ENCODE results near the gene NFXL1. TPM values are rescaled to one million over a fixed set of nuclear protein-coding genes. Genes with fewer than 3 reads are reported as not detected.

NFXL1 gene
- total and polyA plus RNA-seq, 4 donors = 6.0 to 16.7 (median 11.0) TPM

DNA sequence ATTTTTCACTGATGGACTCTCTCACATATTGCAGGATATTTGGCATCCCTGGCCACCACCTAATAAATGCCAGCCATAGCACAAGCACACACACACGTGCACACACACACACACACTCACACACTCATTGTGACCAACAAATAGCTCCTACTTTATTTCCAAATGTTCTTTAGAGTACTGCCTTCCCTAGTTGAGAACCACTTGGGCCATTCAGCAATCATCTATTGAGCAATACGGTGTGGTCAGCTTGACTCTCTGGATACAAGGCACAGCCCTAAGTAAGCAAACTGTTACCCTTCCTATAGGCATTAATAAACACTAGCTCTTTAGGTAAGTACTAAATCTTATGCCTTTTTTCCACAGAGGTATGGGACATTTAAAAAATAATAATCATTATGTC lies 97.6 kb downstream of the NFXL1 start:
- intact Hi-C loops (cut with DNase I) = no loop called here
- DNase-seq (no peak), ATAC-seq (ENCODE audit: low FRiP score) (no peak)
- Histone ChIP-seq H3K27ac (ENCODE audit: low read depth in 1 of 2, low read length in 2 of 2) (no peak overlapping the region), H3K9me3 (ENCODE audit: control insufficient read depth, low read length) (no peaks in the 10 kb centered on the region), H3K36me3 (ENCODE audit: control insufficient read depth in 1 of 2, insufficient read depth in 2 of 2, low read length in 1 of 2) (no peaks in the 10 kb centered on the region), H3K4me3 (ENCODE audit: low read length in 2 of 2) (no peak overlapping the region), H3K27me3 (ENCODE audit: control insufficient read depth in 1 of 2, insufficient read depth in 2 of 2, low read length in 1 of 2) (no peaks in the 10 kb centered on the region), H3K4me1 (ENCODE audit: control insufficient read depth in 1 of 2, insufficient read depth in 2 of 2, low read length in 2 of 2) (no peaks in the 10 kb centered on the region)
- WGBS, 2 donors = 87 to 89% methylated on average over 2 of the region's 2 CpGs

DNA sequence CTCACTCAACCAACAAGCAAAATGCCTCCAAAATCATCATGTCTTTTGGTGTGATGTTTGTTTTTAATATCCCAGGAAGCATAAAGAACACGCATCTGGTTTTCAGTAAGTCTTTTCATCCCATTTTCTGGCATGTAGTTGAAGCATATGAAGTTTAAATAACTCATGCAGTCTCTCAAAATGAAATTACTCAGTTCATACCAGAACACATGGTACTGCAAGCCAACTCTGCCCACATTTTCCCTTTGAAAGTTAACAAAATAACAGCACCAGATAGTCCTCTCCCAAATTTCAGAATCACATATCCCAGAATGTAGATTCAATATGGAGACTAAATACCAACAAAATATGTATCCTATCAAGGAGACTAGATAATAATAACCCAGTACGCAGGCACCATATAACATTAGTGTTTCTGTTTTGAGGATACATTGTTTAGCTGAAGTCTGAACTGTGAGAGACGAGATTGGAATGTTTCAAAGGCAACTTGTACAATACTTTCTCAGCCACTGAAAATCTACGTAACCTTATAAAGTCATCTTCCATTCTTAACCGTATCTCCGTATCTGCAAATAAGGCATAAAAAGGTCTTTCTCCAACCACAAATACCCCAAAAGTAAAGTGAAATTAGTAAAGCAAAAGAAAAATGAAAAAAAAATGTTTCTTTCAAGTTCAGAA lies 99.6 kb downstream of the NFXL1 start:
- 49 to 50% methylated on average over 6 of the region's 6 CpGs for WGBS, 2 donors
- H3K4me1 ChIP-seq (ENCODE audit: control insufficient read depth in 1 of 2, insufficient read depth in 2 of 2, low read length in 2 of 2) = no peaks in the 10 kb centered on the region
- no peak overlapping the region for H3K4me3 ChIP-seq (ENCODE audit: low read length in 2 of 2)
- ATAC-seq (ENCODE audit: low FRiP score) (no peak), DNase-seq (no peak)
- H3K9me3 ChIP-seq (ENCODE audit: control insufficient read depth, low read length) = no peaks in the 10 kb centered on the region
- no peak overlapping the region for H3K27ac ChIP-seq (ENCODE audit: low read depth in 1 of 2, low read length in 2 of 2)
- intact Hi-C loops (cut with DNase I) = no loop called here
- no peaks in the 10 kb centered on the region for H3K27me3 ChIP-seq (ENCODE audit: control insufficient read depth in 1 of 2, insufficient read depth in 2 of 2, low read length in 1 of 2)
- no peaks in the 10 kb centered on the region for H3K36me3 ChIP-seq (ENCODE audit: control insufficient read depth in 1 of 2, insufficient read depth in 2 of 2, low read length in 1 of 2)

DNA sequence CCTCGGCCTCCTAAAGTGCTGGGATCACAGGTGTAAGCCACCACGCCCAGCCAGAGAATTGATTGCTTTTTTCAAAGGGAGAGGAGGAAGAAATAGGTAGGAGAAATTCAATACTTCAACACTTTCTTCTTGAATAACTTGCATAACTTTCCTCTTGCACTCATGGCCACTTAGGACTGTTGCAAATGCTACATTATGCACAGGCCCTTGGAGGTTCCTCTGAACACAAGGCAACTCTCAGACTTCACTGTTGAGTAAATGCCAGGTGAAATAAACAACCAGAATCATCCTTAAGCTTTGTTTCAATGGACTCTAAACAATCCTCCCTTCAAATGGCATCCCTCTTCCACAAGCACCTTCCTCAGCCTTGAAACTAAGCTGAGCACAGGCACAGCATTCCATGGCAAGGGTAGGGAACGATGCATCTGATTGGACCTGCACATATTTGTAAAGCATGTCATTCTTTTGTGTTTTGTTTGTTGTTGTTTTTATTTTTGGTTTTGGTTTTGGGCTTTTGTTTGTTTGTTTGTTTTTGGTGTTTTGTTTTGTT lies 104.7 kb downstream of the NFXL1 start:
- H3K36me3 ChIP-seq (ENCODE audit: control insufficient read depth in 1 of 2, insufficient read depth in 2 of 2, low read length in 1 of 2) = no peaks in the 10 kb centered on the region
- no peaks in the 10 kb centered on the region for H3K9me3 ChIP-seq (ENCODE audit: control insufficient read depth, low read length)
- H3K27me3 ChIP-seq (ENCODE audit: control insufficient read depth in 1 of 2, insufficient read depth in 2 of 2, low read length in 1 of 2) = no peaks in the 10 kb centered on the region
- no peak for DNase-seq
- WGBS, 2 donors = 87 to 90% methylated on average over 3 of the region's 3 CpGs
- H3K27ac ChIP-seq (ENCODE audit: low read depth in 1 of 2, low read length in 2 of 2) = no peak overlapping the region
- ATAC-seq (ENCODE audit: low FRiP score) = no peak
- no peaks in the 10 kb centered on the region for H3K4me1 ChIP-seq (ENCODE audit: control insufficient read depth in 1 of 2, insufficient read depth in 2 of 2, low read length in 2 of 2)
- no peak overlapping the region for H3K4me3 ChIP-seq (ENCODE audit: low read length in 2 of 2)
- intact Hi-C loops (cut with DNase I) = no loop called here

DNA sequence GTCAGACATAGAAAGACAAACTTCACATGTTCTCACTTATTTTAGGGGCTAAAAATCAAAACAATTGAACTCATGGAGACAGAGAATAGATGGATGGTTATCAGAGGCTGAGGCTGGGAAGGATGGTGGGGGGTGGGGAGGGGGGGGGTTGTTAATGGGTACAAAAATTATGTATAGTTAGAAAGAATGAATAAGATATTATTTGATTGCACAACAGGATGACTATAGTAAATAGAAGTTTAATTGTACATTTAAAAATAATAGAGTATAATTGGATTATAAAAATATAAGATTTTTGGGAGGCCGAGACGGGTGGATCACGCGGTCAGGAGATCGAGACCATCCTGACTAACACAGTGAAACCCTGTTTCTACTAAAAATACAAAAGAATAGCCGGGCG lies 109.8 kb downstream of the NFXL1 start:
- DNase-seq = no peak
- intact Hi-C loops (cut with DNase I) = no loop called here
- 97% methylated on average over 7 of the region's 7 CpGs for WGBS, 2 donors

DNA sequence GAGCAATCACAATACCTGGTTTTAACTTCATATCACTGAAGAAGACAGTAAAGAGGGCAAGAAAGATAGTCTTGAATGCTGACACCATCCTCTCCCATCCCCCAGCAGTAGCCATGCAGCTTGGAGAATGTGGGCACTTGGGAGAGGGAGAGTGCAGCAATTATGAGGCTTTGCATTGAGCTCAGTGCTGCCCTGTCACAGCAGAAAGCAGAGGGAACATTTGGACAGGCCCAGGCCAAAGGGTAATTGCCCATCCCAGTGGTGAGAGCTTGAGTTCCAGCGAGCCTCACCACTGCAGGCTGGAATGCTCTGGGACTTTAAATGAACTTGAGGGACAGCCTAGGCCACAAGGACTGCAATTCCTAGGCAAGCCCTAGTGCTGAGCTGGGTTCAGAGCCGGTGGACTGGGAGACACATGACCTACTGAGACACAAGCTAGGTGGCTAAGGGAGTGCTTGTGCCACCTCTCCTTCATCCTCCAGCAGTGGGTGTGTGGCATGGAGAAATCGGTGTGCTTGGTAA lies 112.8 kb downstream of the NFXL1 start:
- Histone ChIP-seq H3K4me1 (ENCODE audit: control insufficient read depth in 1 of 2, insufficient read depth in 2 of 2, low read length in 2 of 2) (no peaks in the 10 kb centered on the region), H3K36me3 (ENCODE audit: control insufficient read depth in 1 of 2, insufficient read depth in 2 of 2, low read length in 1 of 2) (no peaks in the 10 kb centered on the region), H3K27me3 (ENCODE audit: control insufficient read depth in 1 of 2, insufficient read depth in 2 of 2, low read length in 1 of 2) (no peaks in the 10 kb centered on the region), H3K27ac (ENCODE audit: low read depth in 1 of 2, low read length in 2 of 2) (no peak overlapping the region), H3K9me3 (ENCODE audit: control insufficient read depth, low read length) (no peaks in the 10 kb centered on the region), H3K4me3 (ENCODE audit: low read length in 2 of 2) (no peak overlapping the region)
- WGBS, 2 donors = 76 to 79% methylated on average over 3 of the region's 3 CpGs
- ATAC-seq (ENCODE audit: low FRiP score) (no peak), DNase-seq (no peak)
- intact Hi-C loops (cut with DNase I) = no loop called here

More for the DNA sequence above, 109.8 kb downstream of the NFXL1 start:
- Histone ChIP-seq H3K4me3 (ENCODE audit: low read length in 2 of 2) (no peak overlapping the region), H3K4me1 (ENCODE audit: control insufficient read depth in 1 of 2, insufficient read depth in 2 of 2, low read length in 2 of 2) (no peaks in the 10 kb centered on the region), H3K27me3 (ENCODE audit: control insufficient read depth in 1 of 2, insufficient read depth in 2 of 2, low read length in 1 of 2) (no peaks in the 10 kb centered on the region), H3K27ac (ENCODE audit: low read depth in 1 of 2, low read length in 2 of 2) (no peak overlapping the region), H3K9me3 (ENCODE audit: control insufficient read depth, low read length) (no peaks in the 10 kb centered on the region), H3K36me3 (ENCODE audit: control insufficient read depth in 1 of 2, insufficient read depth in 2 of 2, low read length in 1 of 2) (no peaks in the 10 kb centered on the region)
- ATAC-seq (ENCODE audit: low FRiP score) = no peak

DNA sequence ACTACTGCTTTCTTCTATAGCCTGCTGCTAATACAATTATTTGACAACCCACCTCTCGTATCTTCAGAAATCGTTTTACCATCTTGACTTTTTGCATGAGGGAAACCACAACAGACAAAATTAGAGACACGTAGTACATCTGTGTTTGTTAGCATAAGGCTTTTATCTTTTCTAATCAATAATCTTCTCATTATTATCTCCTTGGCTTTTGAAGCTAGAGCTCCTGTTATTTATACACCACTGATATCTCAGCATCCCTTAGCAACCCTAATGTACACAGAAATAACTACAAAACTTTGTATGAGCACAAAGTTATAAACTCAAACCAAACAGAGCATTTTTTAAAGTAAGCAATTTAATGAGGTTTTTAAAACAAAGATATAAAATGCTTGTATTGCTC lies 116.2 kb downstream of the NFXL1 start:
- H3K4me3 ChIP-seq (ENCODE audit: low read length in 2 of 2) = no peak overlapping the region
- no peaks in the 10 kb centered on the region for H3K27me3 ChIP-seq (ENCODE audit: control insufficient read depth in 1 of 2, insufficient read depth in 2 of 2, low read length in 1 of 2)
- H3K27ac ChIP-seq (ENCODE audit: low read depth in 1 of 2, low read length in 2 of 2) = no peak overlapping the region
- ATAC-seq (ENCODE audit: low FRiP score) = no peak
- 64 to 70% methylated on average over 3 of the region's 3 CpGs for WGBS, 2 donors
- intact Hi-C loops (cut with DNase I) = no loop called here
- H3K4me1 ChIP-seq (ENCODE audit: control insufficient read depth in 1 of 2, insufficient read depth in 2 of 2, low read length in 2 of 2) = no peaks in the 10 kb centered on the region
- DNase-seq = no peak
- no peaks in the 10 kb centered on the region for H3K36me3 ChIP-seq (ENCODE audit: control insufficient read depth in 1 of 2, insufficient read depth in 2 of 2, low read length in 1 of 2)
- no peaks in the 10 kb centered on the region for H3K9me3 ChIP-seq (ENCODE audit: control insufficient read depth, low read length)

Other genes starting within 250 kb of the NFXL1 start
- gene CORIN, start 76.5 kb downstream of the NFXL1 start, total RNA-seq = under 1 TPM; 0.52 to 0.84 TPM
- gene CORIN, start 76.5 kb downstream of the NFXL1 start, polyA plus RNA-seq = 1 to 10 TPM in 1 of 2 donors, under 1 TPM in 1; 0.13 to 1.5 TPM
- 1 to 10 TPM; 1.6 to 5.5 TPM for gene CNGA1, start 102.1 kb upstream of the NFXL1 start, total RNA-seq
- under 1 TPM in 1 of 2 donors, not detected in 1; 0.75 TPM for gene CNGA1, start 102.1 kb upstream of the NFXL1 start, polyA plus RNA-seq
- 1 to 10 TPM in 1 of 2 donors, under 1 TPM in 1; 0.81 to 1.1 TPM for gene NIPAL1, start 102.2 kb upstream of the NFXL1 start, total RNA-seq
- 1 to 10 TPM in 1 of 2 donors, not detected in 1; 2.3 TPM for gene NIPAL1, start 102.2 kb upstream of the NFXL1 start, polyA plus RNA-seq
- gene TXK, start 219.7 kb upstream of the NFXL1 start, total RNA-seq = 1 to 10 TPM; 2.3 to 6.8 TPM
- gene TXK, start 219.7 kb upstream of the NFXL1 start, polyA plus RNA-seq = 1 to 10 TPM in 1 of 2 donors, under 1 TPM in 1; 0.87 to 1.4 TPM

All from aorta (tissue), 5 donors.